NCI-H524 treated with DMSO at 0.1 percent for 48 hours (cell line): ENCODE results near the gene SRGAP2C.
"Not testable (repeated sequence)": the region's sequence is repeated elsewhere in the genome, so short reads cannot be mapped to it uniquely, and the experiment has no call there.

ENCODE experiments used
- DNase-seq: peaks from one replicate; lab custom pipeline; 2025; lab: John Stamatoyannopoulos, UW

The SRGAP2C gene

GRCh38 chr1:121184290-121185127 is at the start of gene SRGAP2C, which contains the start of gene FAM72B:
TSS of gene SRGAP2C (plus strand) at chr1:121184975. CDS start at chr1:121187447, 2,472 bp downstream.
TSS of gene FAM72B (minus strand) at chr1:121184340. CDS start at chr1:121183489, 851 bp downstream.
- DNase-seq, result peak; percentile 96

- not testable (repeated sequence) for DNase-seq
These were observed 44.4 kb upstream of the SRGAP2C start for GRCh38 chr1:121140393-121140792.

- not testable (repeated sequence) for DNase-seq
These were observed 36.1 kb upstream of the SRGAP2C start for GRCh38 chr1:121148489-121149190.

- DNase-seq, result not testable (repeated sequence)
These were observed 33.5 kb upstream of the SRGAP2C start for GRCh38 chr1:121151294-121151693.

GRCh38 chr1:121152788-121153187 is 32.0 kb upstream of the SRGAP2C start:
- not testable (repeated sequence) for DNase-seq

- DNase-seq, result not testable (repeated sequence)
These were observed 30.0 kb upstream of the SRGAP2C start for GRCh38 chr1:121154811-121155210.

- not testable (repeated sequence) for DNase-seq
These were observed 29.0 kb upstream of the SRGAP2C start for GRCh38 chr1:121155671-121156358.

GRCh38 chr1:121156958-121157603 is 27.7 kb upstream of the SRGAP2C start:
- DNase-seq, result not testable (repeated sequence)

- not testable (repeated sequence) for DNase-seq
These were observed 27.2 kb upstream of the SRGAP2C start for GRCh38 chr1:121157609-121158008.

- DNase-seq, result not testable (repeated sequence)
These were observed 24.7 kb upstream of the SRGAP2C start for GRCh38 chr1:121160118-121160517.

GRCh38 chr1:121161199-121161901 is 23.4 kb upstream of the SRGAP2C start:
- not testable (repeated sequence) for DNase-seq

- DNase-seq, result not testable (repeated sequence)
These were observed 20.7 kb upstream of the SRGAP2C start for GRCh38 chr1:121163850-121164757.

GRCh38 chr1:121165296-121165695 is 19.5 kb upstream of the SRGAP2C start:
- DNase-seq, result not testable (repeated sequence)

- not testable (repeated sequence) for DNase-seq
These were observed 17.5 kb upstream of the SRGAP2C start for GRCh38 chr1:121167225-121167738.

- DNase-seq, result not testable (repeated sequence)
These were observed 16.6 kb upstream of the SRGAP2C start for GRCh38 chr1:121168152-121168668.

- DNase-seq, result not testable (repeated sequence)
These were observed 8.1 kb upstream of the SRGAP2C start for GRCh38 chr1:121176649-121177048.

GRCh38 chr1:121178197-121178596 is 6.6 kb upstream of the SRGAP2C start:
- DNase-seq, result not testable (repeated sequence)

- DNase-seq, result not testable (repeated sequence)
These were observed 908 bp upstream of the SRGAP2C start for GRCh38 chr1:121183867-121184266.

- DNase-seq, result not testable (repeated sequence)
These were observed 449 bp downstream of the SRGAP2C start for GRCh38 chr1:121185140-121185708.
